ENCODE data around the gene PRPSAP1. TPM values are rescaled to one million over a fixed set of nuclear protein-coding genes. Genes with fewer than 3 reads are reported as not detected.

PRPSAP1 gene
- total RNA-seq, 1 donor from 2014 or later, result 68.5 TPM

- peaks cover 9% of the 10 kb centered on the region for H3K4me1 Mint-ChIP-seq (ENCODE audit: low read depth, unreplicated experiment)
- no peak for DNase-seq
- H3K27me3 Mint-ChIP-seq (ENCODE audit: unreplicated experiment), result peaks cover 5% of the 10 kb centered on the region
- H3K27ac Mint-ChIP-seq (ENCODE audit: unreplicated experiment), result no peak overlapping the region
- TF ChIP-seq CTCF (IDR thresholded peaks at IDR 0.05; ENCODE audit: partially characterized antibody, unreplicated experiment), result no peak
- H3K9me3 Mint-ChIP-seq (ENCODE audit: unreplicated experiment), result peaks cover 3% of the 10 kb centered on the region
- no peaks in the 10 kb centered on the region for H3K36me3 Mint-ChIP-seq (ENCODE audit: unreplicated experiment)
- H3K4me3 Mint-ChIP-seq (ENCODE audit: unreplicated experiment), result no peak overlapping the region
Measured at GRCh38 chr17:76343106-76343505, 10.6 kb downstream of the PRPSAP1 start.

- H3K4me1 Mint-ChIP-seq (ENCODE audit: low read depth, unreplicated experiment), result peaks cover 8% of the 10 kb centered on the region
- H3K9me3 Mint-ChIP-seq (ENCODE audit: unreplicated experiment), result peaks cover 3% of the 10 kb centered on the region
- no peaks in the 10 kb centered on the region for H3K36me3 Mint-ChIP-seq (ENCODE audit: unreplicated experiment)
- no peak for DNase-seq
- no peak overlapping the region for H3K27ac Mint-ChIP-seq (ENCODE audit: unreplicated experiment)
- TF ChIP-seq CTCF (IDR thresholded peaks at IDR 0.05; ENCODE audit: partially characterized antibody, unreplicated experiment), result no peak
- peaks cover 2% of the 10 kb centered on the region for H3K27me3 Mint-ChIP-seq (ENCODE audit: unreplicated experiment)
- no peak overlapping the region for H3K4me3 Mint-ChIP-seq (ENCODE audit: unreplicated experiment)
Measured at GRCh38 chr17:76341301-76341700, 12.4 kb downstream of the PRPSAP1 start.

GRCh38 chr17:76337413-76337777 lies 16.3 kb downstream of the PRPSAP1 start:
- no peak overlapping the region for H3K27ac Mint-ChIP-seq (ENCODE audit: unreplicated experiment)

GRCh38 chr17:76336756-76337412 lies 16.8 kb downstream of the PRPSAP1 start:
- DNase-seq, result no peak
- Mint-ChIP-seq H3K27ac (ENCODE audit: unreplicated experiment) (no peak overlapping the region), H3K9me3 (ENCODE audit: unreplicated experiment) (no peaks in the 10 kb centered on the region), H3K4me3 (ENCODE audit: unreplicated experiment) (no peak overlapping the region), H3K27me3 (ENCODE audit: unreplicated experiment) (no peaks in the 10 kb centered on the region), H3K4me1 (ENCODE audit: low read depth, unreplicated experiment) (peaks cover 2% of the 10 kb centered on the region), H3K36me3 (ENCODE audit: unreplicated experiment) (no peaks in the 10 kb centered on the region)
- TF ChIP-seq CTCF (IDR thresholded peaks at IDR 0.05; ENCODE audit: partially characterized antibody, unreplicated experiment), result no peak

More at GRCh38 chr17:76337413-76337777, 16.3 kb downstream of the PRPSAP1 start:
- Mint-ChIP-seq H3K4me1 (ENCODE audit: low read depth, unreplicated experiment) (peaks cover 2% of the 10 kb centered on the region), H3K27me3 (ENCODE audit: unreplicated experiment) (no peaks in the 10 kb centered on the region), H3K36me3 (ENCODE audit: unreplicated experiment) (no peaks in the 10 kb centered on the region), H3K9me3 (ENCODE audit: unreplicated experiment) (no peaks in the 10 kb centered on the region), H3K4me3 (ENCODE audit: unreplicated experiment) (no peak overlapping the region)
- no peak for TF ChIP-seq CTCF (IDR thresholded peaks at IDR 0.05; ENCODE audit: partially characterized antibody, unreplicated experiment)
- no peak for DNase-seq

- H3K4me1 Mint-ChIP-seq (ENCODE audit: low read depth, unreplicated experiment), result peaks cover 2% of the 10 kb centered on the region
- no peaks in the 10 kb centered on the region for H3K27me3 Mint-ChIP-seq (ENCODE audit: unreplicated experiment)
- no peak for TF ChIP-seq CTCF (IDR thresholded peaks at IDR 0.05; ENCODE audit: partially characterized antibody, unreplicated experiment)
- no peak for DNase-seq
- no peak overlapping the region for H3K27ac Mint-ChIP-seq (ENCODE audit: unreplicated experiment)
- H3K36me3 Mint-ChIP-seq (ENCODE audit: unreplicated experiment), result no peaks in the 10 kb centered on the region
- no peak overlapping the region for H3K4me3 Mint-ChIP-seq (ENCODE audit: unreplicated experiment)
- no peaks in the 10 kb centered on the region for H3K9me3 Mint-ChIP-seq (ENCODE audit: unreplicated experiment)
Measured at GRCh38 chr17:76335716-76336381, 17.9 kb downstream of the PRPSAP1 start.
